NCI-H146 (cell line): ENCODE data around the gene ADAM21.
"Not testable (repeated sequence)": the region's sequence is repeated elsewhere in the genome, so short reads cannot be mapped to it uniquely, and the experiment has no call there.

Experiments
- DNase-seq: peaks from one replicate; lab custom pipeline; 2025; lab: John Stamatoyannopoulos, UW

Gene ADAM21

GRCh38 chr14:70451874-70452273 lies at the start of gene ADAM21:
TSS of gene ADAM21 (plus strand) at chr14:70452174. CDS start at chr14:70457500, 5,326 bp downstream.
- DNase-seq: no peak

- DNase-seq: not testable (repeated sequence)
Measured at GRCh38 chr14:70403335-70403734, 48.6 kb upstream of the ADAM21 start.

- not testable (repeated sequence) for DNase-seq
Measured at GRCh38 chr14:70406216-70406615, 45.8 kb upstream of the ADAM21 start.

- DNase-seq: no peak
Measured at GRCh38 chr14:70407621-70408020, 44.4 kb upstream of the ADAM21 start.

GRCh38 chr14:70415788-70416187 lies 36.2 kb upstream of the ADAM21 start:
- DNase-seq: no peak

GRCh38 chr14:70416338-70416724 lies 35.6 kb upstream of the ADAM21 start:
- peak; percentile 15 for DNase-seq

- peak; percentile 77 for DNase-seq
Measured at GRCh38 chr14:70416725-70417349, 35.1 kb upstream of the ADAM21 start, which contains the start of gene SYNJ2BP. TSS of gene SYNJ2BP (minus strand) at chr14:70417090. CDS start at chr14:70416963, 127 bp downstream.

- not testable (repeated sequence) for DNase-seq
Measured at GRCh38 chr14:70419270-70419931, 32.6 kb upstream of the ADAM21 start.

GRCh38 chr14:70422538-70422937 lies 29.4 kb upstream of the ADAM21 start:
- DNase-seq: no peak

- DNase-seq: no peak
Measured at GRCh38 chr14:70425354-70425753, 26.6 kb upstream of the ADAM21 start.

- DNase-seq: not testable (repeated sequence)
Measured at GRCh38 chr14:70426555-70426954, 25.4 kb upstream of the ADAM21 start.

GRCh38 chr14:70436867-70437266 lies 15.1 kb upstream of the ADAM21 start:
- no peak for DNase-seq

- no peak for DNase-seq
Measured at GRCh38 chr14:70441641-70442040, 10.3 kb upstream of the ADAM21 start.

- DNase-seq: no peak
Measured at GRCh38 chr14:70442750-70443149, 9.2 kb upstream of the ADAM21 start.

GRCh38 chr14:70448633-70449340 lies 3.2 kb upstream of the ADAM21 start:
- DNase-seq: peak; percentile 1

GRCh38 chr14:70454731-70455130 lies 2.8 kb downstream of the ADAM21 start:
- DNase-seq: no peak

GRCh38 chr14:70468731-70469130 lies 16.8 kb downstream of the ADAM21 start:
- DNase-seq: no peak

- not testable (repeated sequence) for DNase-seq
Measured at GRCh38 chr14:70470863-70471563, 19.0 kb downstream of the ADAM21 start.

GRCh38 chr14:70472253-70473159 lies 20.5 kb downstream of the ADAM21 start:
- no peak for DNase-seq

- no peak for DNase-seq
Measured at GRCh38 chr14:70473825-70474224, 21.9 kb downstream of the ADAM21 start.

- DNase-seq: not testable (repeated sequence)
Measured at GRCh38 chr14:70475459-70475858, 23.5 kb downstream of the ADAM21 start.
